SK-N-SH treated with all-trans-retinoic acid at 6 μM for 48 hours (cell line): ENCODE data around the gene TMIE.

Source experiments
- ATAC-seq: fragments of 200-7000 bp; cut with Tn5 transposase; 3 replicates; pipeline ENCODE4 v1.9.1; 2020; ENCODE audit warnings: mild to moderate bottlenecking, moderate library complexity
- ARNTL ChIP-seq: fragments of 450-650 bp; formaldehyde crosslinking; IDR thresholded peaks from 2 replicates; pipeline ENCODE4 v1.5.0; 2020; ENCODE audit warnings: low read depth, mild to moderate bottlenecking, moderate library complexity, borderline replicate concordance
- BACH2 ChIP-seq: fragments of 250-450 bp; sonication (Bioruptor Pico); IDR thresholded peaks from 2 replicates; pipeline ENCODE4 v1.9.0; 2021; ENCODE audit warnings: mild to moderate bottlenecking, borderline replicate concordance
- CREB5 ChIP-seq: fragments of 250-450 bp; sonication (Bioruptor Pico); IDR thresholded peaks from 2 replicates; pipeline ENCODE4 v1.5.1; 2020; ENCODE audit warnings: low read depth, mild to moderate bottlenecking, moderate library complexity
- ESRRG ChIP-seq: fragments of 250-450 bp; sonication (Bioruptor Pico); IDR thresholded peaks from 2 replicates; pipeline ENCODE4 v1.6.1; 2021; ENCODE audit warnings: mild to moderate bottlenecking
- GLIS3 ChIP-seq: fragments of 250-450 bp; sonication (Bioruptor Pico); IDR thresholded peaks from 2 replicates; pipeline ENCODE4 v1.5.0; 2020; ENCODE audit warnings: mild to moderate bottlenecking, moderate library complexity
- ISL1 ChIP-seq: fragments of 250-450 bp; sonication (Bioruptor Pico); IDR thresholded peaks from 2 replicates; pipeline ENCODE4 v2.1.2; 2022; ENCODE audit warnings: mild to moderate bottlenecking, moderate library complexity
- PATZ1 ChIP-seq: fragments of 250-450 bp; sonication (Bioruptor Pico); IDR thresholded peaks from 2 replicates; pipeline ENCODE4 v1.8.0; 2020; ENCODE audit warnings: mild to moderate bottlenecking, moderate library complexity, borderline replicate concordance
- PPARA ChIP-seq: fragments of 250-450 bp; sonication (Bioruptor Pico); IDR thresholded peaks from 2 replicates; pipeline ENCODE4 v1.5.0; 2020; ENCODE audit warnings: mild to moderate bottlenecking, borderline replicate concordance
- RARB ChIP-seq: fragments of 250-450 bp; sonication (Bioruptor Pico); IDR thresholded peaks from 2 replicates; pipeline ENCODE4 v1.8.0; 2021; ENCODE audit warnings: mild to moderate bottlenecking, moderate library complexity
- SNAI2 ChIP-seq: fragments of 250-450 bp; sonication (Bioruptor Pico); IDR thresholded peaks from 2 replicates; pipeline ENCODE4 v1.5.0; 2020; ENCODE audit warnings: mild to moderate bottlenecking, moderate library complexity
- TCF4 ChIP-seq: fragments of 250-450 bp; sonication (Bioruptor Pico); IDR thresholded peaks from 2 replicates; pipeline ENCODE4 v1.8.0; 2021; ENCODE audit warnings: mild to moderate bottlenecking, moderate library complexity, borderline replicate concordance
- TOX ChIP-seq: fragments of 250-450 bp; sonication (Bioruptor Pico); IDR thresholded peaks from 2 replicates; pipeline ENCODE4 v1.8.0; 2021; ENCODE audit warnings: mild to moderate bottlenecking, moderate library complexity, borderline replicate concordance
- ZC3H10 ChIP-seq: fragments of 250-450 bp; sonication (Bioruptor Pico); IDR thresholded peaks from 2 replicates; pipeline ENCODE4 v1.5.1; 2021; ENCODE audit warnings: mild to moderate bottlenecking, moderate library complexity
- ZFP3 ChIP-seq: fragments of 250-450 bp; sonication (Bioruptor Pico); IDR thresholded peaks from 2 replicates; pipeline ENCODE4 v1.5.0; 2020; ENCODE audit warnings: mild to moderate bottlenecking, moderate library complexity
- ZFP30 ChIP-seq: fragments of 450-650 bp; formaldehyde crosslinking; IDR thresholded peaks from 2 replicates; pipeline ENCODE4 v1.5.0; 2022; ENCODE audit warnings: mild to moderate bottlenecking, moderate library complexity
- ZNF565 ChIP-seq: fragments of 450-650 bp; formaldehyde crosslinking; conservative IDR thresholded peaks from 2 replicates; pipeline ENCODE4 v1.5.0; 2020; ENCODE audit warnings: low read depth, mild to moderate bottlenecking, moderate library complexity
- ZNF70 ChIP-seq: fragments of 450-650 bp; formaldehyde crosslinking; IDR thresholded peaks from 2 replicates; pipeline ENCODE4 v1.5.0; 2020; ENCODE audit warnings: mild to moderate bottlenecking, moderate library complexity
- ZNF8 ChIP-seq: fragments of 450-650 bp; formaldehyde crosslinking; IDR thresholded peaks from 2 replicates; pipeline ENCODE4 v1.5.0; 2020; ENCODE audit warnings: mild to moderate bottlenecking, moderate library complexity
- TF ChIP-seq, protein P1 (sequence below): fragments of 250-450 bp; sonication (Bioruptor Pico); IDR thresholded peaks from 2 replicates; pipeline ENCODE4 v1.5.1; 2021; ENCODE audit warnings: mild to moderate bottlenecking, moderate library complexity
- TF ChIP-seq, protein P2 (sequence below): fragments of 250-450 bp; sonication (Bioruptor Pico); IDR thresholded peaks from 2 replicates; pipeline ENCODE4 v1.8.0; 2021; ENCODE audit warnings: low read depth, mild to moderate bottlenecking, moderate library complexity, borderline replicate concordance
- TF ChIP-seq, protein P3 (sequence below): fragments of 250-450 bp; sonication (Bioruptor Pico); IDR thresholded peaks from 2 replicates; pipeline ENCODE4 v1.5.0; 2020; ENCODE audit warnings: mild to moderate bottlenecking, moderate library complexity

TMIE gene

DNA sequence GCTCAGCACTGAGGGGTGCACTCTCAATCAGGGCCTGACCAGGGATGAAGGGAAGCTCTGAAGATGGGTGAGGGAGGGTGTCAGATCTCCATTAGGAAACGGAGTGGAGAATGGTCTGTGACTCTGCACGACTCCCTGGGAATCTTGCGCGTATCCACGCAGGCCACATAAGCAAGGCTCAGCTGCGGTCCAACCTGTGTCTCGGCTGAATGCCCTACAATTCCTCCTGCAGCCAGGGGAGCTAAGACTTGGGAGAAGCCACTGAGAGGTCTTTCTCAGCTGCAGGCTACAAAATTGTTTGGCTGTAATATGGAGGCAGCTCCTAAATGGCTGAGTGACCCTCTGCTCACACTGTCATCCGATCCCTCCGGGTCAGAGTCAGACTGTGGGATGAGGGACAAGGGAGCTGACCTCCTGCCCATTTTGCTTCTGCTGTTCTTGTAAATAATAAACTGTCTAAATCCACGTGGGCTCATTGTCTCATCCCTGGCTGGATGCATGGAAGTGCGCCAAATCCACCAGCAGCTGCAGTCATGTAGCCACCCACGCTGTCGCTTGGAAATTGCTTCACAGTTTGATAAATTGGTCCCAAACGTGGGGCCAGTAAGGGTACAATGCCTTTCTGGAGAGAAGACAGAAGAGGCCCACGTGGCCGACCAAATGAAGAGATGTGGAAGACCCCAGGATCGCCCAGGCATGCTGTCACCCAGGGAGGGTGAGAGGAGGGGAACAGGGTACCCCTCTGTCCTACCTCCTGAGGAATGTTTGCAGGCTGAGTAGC, 38.2 kb upstream of the TMIE start:
- no peak for TF ChIP-seq TCF4 (CRISPR knock-in tag)
- TF ChIP-seq ZFP30 (CRISPR knock-in tag), result no peak
- no peak for TF ChIP-seq ESRRG
- TF ChIP-seq ZNF565 (CRISPR knock-in tag), result no peak
- TF ChIP-seq ZFP3 (CRISPR knock-in tag), result no peak
- TF ChIP-seq PPARA, result no peak
- TF ChIP-seq, protein P1, sequence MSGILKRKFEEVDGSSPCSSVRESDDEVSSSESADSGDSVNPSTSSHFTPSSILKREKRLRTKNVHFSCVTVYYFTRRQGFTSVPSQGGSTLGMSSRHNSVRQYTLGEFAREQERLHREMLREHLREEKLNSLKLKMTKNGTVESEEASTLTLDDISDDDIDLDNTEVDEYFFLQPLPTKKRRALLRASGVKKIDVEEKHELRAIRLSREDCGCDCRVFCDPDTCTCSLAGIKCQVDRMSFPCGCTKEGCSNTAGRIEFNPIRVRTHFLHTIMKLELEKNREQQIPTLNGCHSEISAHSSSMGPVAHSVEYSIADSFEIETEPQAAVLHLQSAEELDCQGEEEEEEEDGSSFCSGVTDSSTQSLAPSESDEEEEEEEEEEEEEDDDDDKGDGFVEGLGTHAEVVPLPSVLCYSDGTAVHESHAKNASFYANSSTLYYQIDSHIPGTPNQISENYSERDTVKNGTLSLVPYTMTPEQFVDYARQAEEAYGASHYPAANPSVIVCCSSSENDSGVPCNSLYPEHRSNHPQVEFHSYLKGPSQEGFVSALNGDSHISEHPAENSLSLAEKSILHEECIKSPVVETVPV (CRISPR knock-in tag), result no peak
- TF ChIP-seq, all 23 proteins: peak for 0

GRCh38 chr3:46663591-46664135, 37.5 kb upstream of the TMIE start:
- ATAC-seq, result no peak
- TF ChIP-seq ZNF70 (CRISPR knock-in tag), result no peak
- no peak for TF ChIP-seq ZNF8 (CRISPR knock-in tag)
- TF ChIP-seq RARB, result no peak
- no peak for TF ChIP-seq ZFP3 (CRISPR knock-in tag)
- no peak for TF ChIP-seq ZC3H10
- TF ChIP-seq PPARA, result no peak
- TF ChIP-seq, protein P2, sequence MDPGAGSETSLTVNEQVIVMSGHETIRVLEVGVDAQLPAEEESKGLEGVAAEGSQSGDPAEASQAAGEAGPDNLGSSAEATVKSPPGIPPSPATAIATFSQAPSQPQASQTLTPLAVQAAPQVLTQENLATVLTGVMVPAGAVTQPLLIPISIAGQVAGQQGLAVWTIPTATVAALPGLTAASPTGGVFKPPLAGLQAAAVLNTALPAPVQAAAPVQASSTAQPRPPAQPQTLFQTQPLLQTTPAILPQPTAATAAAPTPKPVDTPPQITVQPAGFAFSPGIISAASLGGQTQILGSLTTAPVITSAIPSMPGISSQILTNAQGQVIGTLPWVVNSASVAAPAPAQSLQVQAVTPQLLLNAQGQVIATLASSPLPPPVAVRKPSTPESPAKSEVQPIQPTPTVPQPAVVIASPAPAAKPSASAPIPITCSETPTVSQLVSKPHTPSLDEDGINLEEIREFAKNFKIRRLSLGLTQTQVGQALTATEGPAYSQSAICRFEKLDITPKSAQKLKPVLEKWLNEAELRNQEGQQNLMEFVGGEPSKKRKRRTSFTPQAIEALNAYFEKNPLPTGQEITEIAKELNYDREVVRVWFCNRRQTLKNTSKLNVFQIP (CRISPR knock-in tag), result no peak
- no peak for TF ChIP-seq ARNTL (CRISPR knock-in tag)
- no peak for TF ChIP-seq ISL1 (CRISPR knock-in tag)
- no peak for TF ChIP-seq TOX (CRISPR knock-in tag)
- TF ChIP-seq CREB5 (CRISPR knock-in tag), result no peak
- TF ChIP-seq SNAI2 (CRISPR knock-in tag), result no peak
- TF ChIP-seq GLIS3 (CRISPR knock-in tag), result no peak
- TF ChIP-seq, protein P3, sequence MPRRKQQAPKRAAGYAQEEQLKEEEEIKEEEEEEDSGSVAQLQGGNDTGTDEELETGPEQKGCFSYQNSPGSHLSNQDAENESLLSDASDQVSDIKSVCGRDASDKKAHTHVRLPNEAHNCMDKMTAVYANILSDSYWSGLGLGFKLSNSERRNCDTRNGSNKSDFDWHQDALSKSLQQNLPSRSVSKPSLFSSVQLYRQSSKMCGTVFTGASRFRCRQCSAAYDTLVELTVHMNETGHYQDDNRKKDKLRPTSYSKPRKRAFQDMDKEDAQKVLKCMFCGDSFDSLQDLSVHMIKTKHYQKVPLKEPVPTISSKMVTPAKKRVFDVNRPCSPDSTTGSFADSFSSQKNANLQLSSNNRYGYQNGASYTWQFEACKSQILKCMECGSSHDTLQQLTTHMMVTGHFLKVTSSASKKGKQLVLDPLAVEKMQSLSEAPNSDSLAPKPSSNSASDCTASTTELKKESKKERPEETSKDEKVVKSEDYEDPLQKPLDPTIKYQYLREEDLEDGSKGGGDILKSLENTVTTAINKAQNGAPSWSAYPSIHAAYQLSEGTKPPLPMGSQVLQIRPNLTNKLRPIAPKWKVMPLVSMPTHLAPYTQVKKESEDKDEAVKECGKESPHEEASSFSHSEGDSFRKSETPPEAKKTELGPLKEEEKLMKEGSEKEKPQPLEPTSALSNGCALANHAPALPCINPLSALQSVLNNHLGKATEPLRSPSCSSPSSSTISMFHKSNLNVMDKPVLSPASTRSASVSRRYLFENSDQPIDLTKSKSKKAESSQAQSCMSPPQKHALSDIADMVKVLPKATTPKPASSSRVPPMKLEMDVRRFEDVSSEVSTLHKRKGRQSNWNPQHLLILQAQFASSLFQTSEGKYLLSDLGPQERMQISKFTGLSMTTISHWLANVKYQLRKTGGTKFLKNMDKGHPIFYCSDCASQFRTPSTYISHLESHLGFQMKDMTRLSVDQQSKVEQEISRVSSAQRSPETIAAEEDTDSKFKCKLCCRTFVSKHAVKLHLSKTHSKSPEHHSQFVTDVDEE, result no peak
- TF ChIP-seq PATZ1 (CRISPR knock-in tag), result no peak
- no peak for TF ChIP-seq ZFP30 (CRISPR knock-in tag)
- TF ChIP-seq BACH2 (CRISPR knock-in tag), result no peak

More for the DNA sequence above, 38.2 kb upstream of the TMIE start:
- no peak for ATAC-seq
